Left cardiac atrium (tissue), 4 donors: Measurements from ENCODE around the gene TGM6. TPM values are rescaled to one million over a fixed set of nuclear protein-coding genes. Genes with fewer than 3 reads are reported as not detected.
A peak's percentile ranks its signal among the peaks of the same experiment; 100 is the strongest.

ENCODE experiments used
- ATAC-seq, 2 donors: fragments of 200-7000 bp; cut with Tn5 transposase; one replicate each; pipeline ENCODE4 v1.9.1; 2020; ENCODE audit warnings: mild to moderate bottlenecking in 2 of 2, moderate library complexity in 2 of 2
- DNase-seq: peaks from one replicate; pipeline ENCODE4 v3.0.0-alpha.2; 2020
- intact Hi-C, 2 donors: fragments of 100-400 bp; cut with DNase I; formaldehyde crosslinking; loops; one replicate each; pipeline versions ENCODE4 v1.14.1 to v1.15.1; 2022 to 2023
- total RNA-seq, 2 donors: library from RNA; stranded (reverse); fragmentation: NEBNext Ultra II Directional; extraction: Animal tissue kit (Norgen Biotek cat#: 25700); gene quantifications; one replicate each; pipeline ENCODE4 v1.2.1, GENCODE V29; 2021
- donor health status: DM: no; HTN: yes; CAD: no.
- donor health status: DM: no; HTN: yes; CAD: no; lungs with severe emphysema.
- donor health status: DM: yes; HTN: yes; CAD: no.
- donor health status: Dilated cardiomyopathy.

Gene TGM6
- total RNA-seq, 2 donors from 2014 or later = not detected

GRCh38 chr20:2469991-2470422, 89.3 kb downstream of the TGM6 start:
- ATAC-seq (peak; percentile 61 to 75), DNase-seq (peak; percentile 43)
- intact Hi-C loops = no loop called here

GRCh38 chr20:2470423-2471193, 89.9 kb downstream of the TGM6 start, which contains the start of gene SNRPB:
TSS of gene SNRPB (minus strand) at chr20:2470789. CDS start at chr20:2470690, 99 bp downstream.
- intact Hi-C loops = no loop called here
- DNase-seq = peak; percentile 96
- peak; percentile 99 for ATAC-seq

GRCh38 chr20:2473516-2473915, 92.8 kb downstream of the TGM6 start:
- intact Hi-C loops = no loop called here
- ATAC-seq (no peak), DNase-seq (no peak)

GRCh38 chr20:2475850-2476741, 95.4 kb downstream of the TGM6 start:
- ATAC-seq (peak in 1 of 2 donors; percentile 91), DNase-seq (no peak)
- intact Hi-C loops = no loop called here

GRCh38 chr20:2476742-2477615, 96.3 kb downstream of the TGM6 start:
- DNase-seq (no peak), ATAC-seq (no peak)
- intact Hi-C loops = no loop called here

- intact Hi-C loops = no loop called here
- no peak for DNase-seq
- no peak for ATAC-seq
These were observed 99.7 kb downstream of the TGM6 start for GRCh38 chr20:2480381-2480780.

Other genes starting within 250 kb of the TGM6 start
- not detected for gene TGM3, start 84.9 kb upstream of the TGM6 start, total RNA-seq
- 10 to 100 TPM; 49.5 to 79.4 TPM for gene SNRPB, start 89.9 kb downstream of the TGM6 start, total RNA-seq
- 1 to 10 TPM; 6.5 to 7.0 TPM for gene ZNF343, start 128.0 kb downstream of the TGM6 start, total RNA-seq
- gene TMC2, start 155.7 kb downstream of the TGM6 start, total RNA-seq = under 1 TPM in 1 of 2 donors, not detected in 1; 0.06 TPM